Muscle of back (tissue), 10 donors: ENCODE measurements around the gene PTPN22. TPM values are rescaled to one million over a fixed set of nuclear protein-coding genes. Genes with fewer than 3 reads are reported as not detected.

Source experiments
- polyA plus RNA-seq, 10 donors: library from polyadenylated mRNA; unstranded; fragments of 120-200 nt; gene quantifications; one replicate each; pipeline ENCODE4 v1.2.1, GENCODE V29; 2013; ENCODE audit not compliant: insufficient read length in 10 of 10

The PTPN22 gene
- polyA plus RNA-seq, 10 donors: 0.13 to 1.7 (median 0.33) TPM

Other genes with a start within 250 kb of the PTPN22 start
- 10 to 100 TPM in 7 of 10 donors, 1 to 10 TPM in 3; 9.7 to 15.8 (median 11.4) TPM for gene PHTF1, start 112.2 kb downstream of the PTPN22 start, polyA plus RNA-seq
- gene RSBN1, start 59.2 kb downstream of the PTPN22 start, polyA plus RNA-seq: 10 to 100 TPM; 11.5 to 17.1 (median 12.7) TPM
- 1 to 10 TPM in 2 of 10 donors, under 1 TPM in 8; 0.19 to 2.1 (median 0.47) TPM for gene BCL2L15, start 15.9 kb upstream of the PTPN22 start, polyA plus RNA-seq
- gene AP4B1, start 33.1 kb upstream of the PTPN22 start, polyA plus RNA-seq: 10 to 100 TPM; 16.9 to 46.5 (median 23.1) TPM
- gene DCLRE1B, start 33.6 kb upstream of the PTPN22 start, polyA plus RNA-seq: 10 to 100 TPM in 4 of 10 donors, 1 to 10 TPM in 6; 7.6 to 11.6 (median 9.0) TPM
- gene HIPK1, start 57.6 kb upstream of the PTPN22 start, polyA plus RNA-seq: 10 to 100 TPM; 26.5 to 37.3 (median 30.9) TPM
- 100 to 1,000 TPM; 115 to 220 (median 167) TPM for gene OLFML3, start 107.8 kb upstream of the PTPN22 start, polyA plus RNA-seq